Calu3 (cell line): ENCODE results near the gene CMIP. TPM values are rescaled to one million over a fixed set of nuclear protein-coding genes. Genes with fewer than 3 reads are reported as not detected.

ENCODE experiments used
- BruUV-seq: library from RNA; stranded (reverse); fragments of 400-500 nt; replicated peaks from 2 replicates; lab custom pipeline; 2021; lab: Mats Ljungman, UMichigan
- CTCF ChIA-PET: fragments of 300-600 bp; sonication (Branson Sonifier 250); formaldehyde crosslinking; loops from one replicate; lab custom pipeline; 2022; ENCODE audit warnings: antibody characterized with exemption; lab: Charles Lee
- DNase-seq: peaks from one replicate; pipeline ENCODE4 v3.0.0; 2022
- H3K27ac Mint-ChIP-seq: one replicate; pipeline ENCODE4 v1.8.0; 2022; ENCODE audit warnings: mixed read lengths; ENCODE audit not compliant: unreplicated experiment
- H3K27me3 Mint-ChIP-seq: one replicate; pipeline ENCODE4 v1.8.0; 2022; ENCODE audit warnings: mixed read lengths; ENCODE audit not compliant: unreplicated experiment
- H3K36me3 Mint-ChIP-seq: one replicate; pipeline ENCODE4 v1.8.0; 2022; ENCODE audit warnings: mild to moderate bottlenecking, moderate library complexity, mixed read lengths; ENCODE audit not compliant: insufficient read depth, unreplicated experiment
- H3K4me1 Mint-ChIP-seq: one replicate; pipeline ENCODE4 v1.8.0; 2022; ENCODE audit warnings: mild to moderate bottlenecking, low read depth, mixed read lengths; ENCODE audit not compliant: unreplicated experiment
- H3K4me3 Mint-ChIP-seq: one replicate; pipeline ENCODE4 v1.8.0; 2022; ENCODE audit warnings: mild to moderate bottlenecking, low read depth, moderate library complexity, mixed read lengths; ENCODE audit not compliant: unreplicated experiment
- H3K9me3 Mint-ChIP-seq: one replicate; pipeline ENCODE4 v1.8.0; 2022; ENCODE audit warnings: low read depth, mixed read lengths; ENCODE audit not compliant: unreplicated experiment
- CTCF ChIP-seq: fragments of 200-600 bp; IDR thresholded peaks from one replicate; pipeline ENCODE4 v1.8.0; 2022; ENCODE audit warnings: antibody characterized with exemption; ENCODE audit not compliant: unreplicated experiment
- intact Hi-C: fragments of 100-400 bp; cut with micrococcal nuclease; formaldehyde crosslinking; loops from one replicate; pipeline ENCODE4 v1.10.0; 2022; ENCODE audit not compliant: unreplicated experiment
- total RNA-seq: library from RNA; stranded (reverse); gene quantifications from 2 replicates; pipeline ENCODE4 v1.2.3, GENCODE V29; 2022

Gene CMIP
- total RNA-seq, 1 experiment from 2014 or later: 82.7 TPM

GRCh38 chr16:81671738-81672597 lies 227.4 kb downstream of the CMIP start:
- CTCF ChIA-PET: no interaction called here
- TF ChIP-seq CTCF: no peak
- DNase-seq: no peak
- BruUV-seq: no TSS peak
- Mint-ChIP-seq H3K9me3 (no peaks in the 10 kb centered on the region), H3K4me1 (no peaks in the 10 kb centered on the region), H3K4me3 (no peak overlapping the region), H3K27me3 (no peaks in the 10 kb centered on the region), H3K36me3 (peaks cover 26% of the 10 kb centered on the region), H3K27ac (no peak overlapping the region)
- intact Hi-C loops: no loop called here

GRCh38 chr16:81673432-81673831 lies 228.8 kb downstream of the CMIP start:
- Mint-ChIP-seq H3K4me1 (no peaks in the 10 kb centered on the region), H3K27me3 (no peaks in the 10 kb centered on the region), H3K36me3 (peaks cover 35% of the 10 kb centered on the region), H3K9me3 (no peaks in the 10 kb centered on the region), H3K4me3 (no peak overlapping the region), H3K27ac (no peak overlapping the region)
- no peak for DNase-seq
- intact Hi-C loops: no loop called here
- no peak for TF ChIP-seq CTCF
- CTCF ChIA-PET: no interaction called here
- BruUV-seq: no TSS peak

GRCh38 chr16:81675662-81676061 lies 231.1 kb downstream of the CMIP start:
- DNase-seq: no peak
- H3K4me1 Mint-ChIP-seq: no peaks in the 10 kb centered on the region
- H3K27ac Mint-ChIP-seq: no peak overlapping the region
- H3K4me3 Mint-ChIP-seq: no peak overlapping the region
- intact Hi-C loops: no loop called here
- peaks cover 43% of the 10 kb centered on the region for H3K36me3 Mint-ChIP-seq
- CTCF ChIA-PET: no interaction called here
- no TSS peak for BruUV-seq
- TF ChIP-seq CTCF: no peak
- H3K27me3 Mint-ChIP-seq: no peaks in the 10 kb centered on the region
- H3K9me3 Mint-ChIP-seq: no peaks in the 10 kb centered on the region

- intact Hi-C loops: no loop called here
- Mint-ChIP-seq H3K9me3 (no peaks in the 10 kb centered on the region), H3K27me3 (no peaks in the 10 kb centered on the region), H3K4me1 (no peaks in the 10 kb centered on the region), H3K4me3 (no peak overlapping the region), H3K27ac (no peak overlapping the region), H3K36me3 (peaks cover 43% of the 10 kb centered on the region)
- no peak for TF ChIP-seq CTCF
- no TSS peak for BruUV-seq
- CTCF ChIA-PET: no interaction called here
- no peak for DNase-seq
Observed at GRCh38 chr16:81676066-81676882, 231.7 kb downstream of the CMIP start.
